GM20000 (cell line): ENCODE results near the gene XPR1.

ENCODE experiments used
- DNase-seq: peaks from one replicate; pipeline ENCODE4 v3.0.0; 2012; ENCODE audit warnings: low spot score
- TF ChIP-seq, protein P1 (sequence below): IDR thresholded peaks from 2 replicates; pipeline ENCODE4 v1.5.1; 2012; ENCODE audit warnings: mild to moderate bottlenecking, control low read depth; ENCODE audit errors: extremely low read depth, missing control alignments

The XPR1 gene

DNA sequence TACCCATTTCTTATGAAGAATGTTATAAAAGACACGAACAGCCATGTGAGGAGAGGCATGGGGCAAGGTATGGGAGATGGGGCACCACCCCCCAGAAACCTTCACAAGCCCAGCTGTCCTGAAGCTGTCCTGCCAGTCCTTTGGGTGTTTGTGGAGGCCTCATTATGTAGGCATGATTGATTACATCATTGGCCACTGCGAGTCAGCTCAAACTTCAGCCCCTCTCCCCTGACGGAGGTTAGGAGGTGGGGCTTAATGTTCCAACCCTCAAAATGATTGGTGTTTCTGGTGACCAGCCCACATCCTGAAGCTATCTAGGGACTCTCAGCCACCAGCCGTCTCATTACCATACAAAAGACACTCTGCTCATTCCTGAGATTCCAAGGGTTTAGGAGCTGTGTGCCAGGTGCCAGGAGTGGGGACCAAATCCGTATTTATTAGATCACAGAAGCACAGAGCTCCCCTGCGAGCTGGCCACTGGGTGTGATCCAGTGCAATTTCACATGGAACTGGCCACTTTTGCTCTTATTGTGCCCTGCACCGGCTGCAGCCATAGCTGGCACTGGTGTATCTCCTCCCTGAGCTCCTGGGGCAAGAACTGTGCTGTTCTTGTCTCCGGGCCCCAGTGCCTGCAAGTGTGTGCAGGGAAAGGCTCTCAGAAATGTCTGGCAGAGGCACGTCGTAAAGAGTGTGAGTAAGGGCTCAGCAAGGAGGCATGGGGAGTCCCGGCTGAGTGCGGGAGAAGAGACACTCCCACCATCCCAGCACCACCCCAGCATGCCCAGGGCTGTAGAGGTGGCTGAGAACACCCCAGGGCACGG is 291.4 kb downstream of the XPR1 start:
- TF ChIP-seq, protein P1, sequence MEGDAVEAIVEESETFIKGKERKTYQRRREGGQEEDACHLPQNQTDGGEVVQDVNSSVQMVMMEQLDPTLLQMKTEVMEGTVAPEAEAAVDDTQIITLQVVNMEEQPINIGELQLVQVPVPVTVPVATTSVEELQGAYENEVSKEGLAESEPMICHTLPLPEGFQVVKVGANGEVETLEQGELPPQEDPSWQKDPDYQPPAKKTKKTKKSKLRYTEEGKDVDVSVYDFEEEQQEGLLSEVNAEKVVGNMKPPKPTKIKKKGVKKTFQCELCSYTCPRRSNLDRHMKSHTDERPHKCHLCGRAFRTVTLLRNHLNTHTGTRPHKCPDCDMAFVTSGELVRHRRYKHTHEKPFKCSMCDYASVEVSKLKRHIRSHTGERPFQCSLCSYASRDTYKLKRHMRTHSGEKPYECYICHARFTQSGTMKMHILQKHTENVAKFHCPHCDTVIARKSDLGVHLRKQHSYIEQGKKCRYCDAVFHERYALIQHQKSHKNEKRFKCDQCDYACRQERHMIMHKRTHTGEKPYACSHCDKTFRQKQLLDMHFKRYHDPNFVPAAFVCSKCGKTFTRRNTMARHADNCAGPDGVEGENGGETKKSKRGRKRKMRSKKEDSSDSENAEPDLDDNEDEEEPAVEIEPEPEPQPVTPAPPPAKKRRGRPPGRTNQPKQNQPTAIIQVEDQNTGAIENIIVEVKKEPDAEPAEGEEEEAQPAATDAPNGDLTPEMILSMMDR, result no peak
- DNase-seq, result no peak

DNA sequence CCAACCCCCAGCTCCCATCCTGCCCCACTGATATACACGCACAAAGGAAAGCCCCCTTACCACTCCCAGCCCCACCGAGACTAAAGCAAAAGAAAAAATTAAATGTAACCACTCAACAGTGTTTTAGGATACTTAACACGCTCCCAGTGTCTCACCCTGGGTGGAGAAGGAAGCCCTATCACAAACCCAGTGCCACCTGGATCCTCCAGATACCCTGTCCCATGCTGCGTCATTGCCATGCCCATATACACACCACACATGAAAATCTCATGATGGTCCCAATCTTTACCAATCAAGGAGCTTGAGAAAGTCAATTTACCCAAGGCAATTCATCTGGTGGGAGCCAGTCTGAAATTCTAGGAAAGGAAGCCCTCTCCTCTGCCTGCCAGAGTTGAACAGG is 292.1 kb downstream of the XPR1 start:
- TF ChIP-seq, protein P1, result no peak
- no peak for DNase-seq

DNA sequence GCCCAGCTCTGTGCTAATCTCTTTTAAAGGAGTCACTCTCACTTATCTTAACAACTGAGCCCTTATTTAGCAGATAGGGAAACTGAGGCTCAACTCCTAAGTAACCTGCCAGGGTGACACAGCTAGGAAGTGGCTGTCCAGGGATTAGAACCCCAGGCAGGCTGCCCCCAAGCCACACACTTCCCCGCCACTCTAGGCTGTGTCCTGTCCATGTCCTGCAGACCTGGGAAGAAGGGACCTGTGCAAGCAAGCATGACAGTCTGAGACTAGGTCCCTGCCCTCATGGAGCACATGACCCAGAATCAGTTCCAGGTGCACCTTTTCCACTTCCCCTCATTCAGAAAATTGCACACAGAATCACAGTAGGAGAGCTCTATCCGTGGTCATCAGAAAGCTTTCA is 293.1 kb downstream of the XPR1 start:
- no peak for DNase-seq
- TF ChIP-seq, protein P1, result no peak

GRCh38 chr1:180925471-180926051 is 293.7 kb downstream of the XPR1 start:
- TF ChIP-seq, protein P1, result no peak
- no peak for DNase-seq

DNA sequence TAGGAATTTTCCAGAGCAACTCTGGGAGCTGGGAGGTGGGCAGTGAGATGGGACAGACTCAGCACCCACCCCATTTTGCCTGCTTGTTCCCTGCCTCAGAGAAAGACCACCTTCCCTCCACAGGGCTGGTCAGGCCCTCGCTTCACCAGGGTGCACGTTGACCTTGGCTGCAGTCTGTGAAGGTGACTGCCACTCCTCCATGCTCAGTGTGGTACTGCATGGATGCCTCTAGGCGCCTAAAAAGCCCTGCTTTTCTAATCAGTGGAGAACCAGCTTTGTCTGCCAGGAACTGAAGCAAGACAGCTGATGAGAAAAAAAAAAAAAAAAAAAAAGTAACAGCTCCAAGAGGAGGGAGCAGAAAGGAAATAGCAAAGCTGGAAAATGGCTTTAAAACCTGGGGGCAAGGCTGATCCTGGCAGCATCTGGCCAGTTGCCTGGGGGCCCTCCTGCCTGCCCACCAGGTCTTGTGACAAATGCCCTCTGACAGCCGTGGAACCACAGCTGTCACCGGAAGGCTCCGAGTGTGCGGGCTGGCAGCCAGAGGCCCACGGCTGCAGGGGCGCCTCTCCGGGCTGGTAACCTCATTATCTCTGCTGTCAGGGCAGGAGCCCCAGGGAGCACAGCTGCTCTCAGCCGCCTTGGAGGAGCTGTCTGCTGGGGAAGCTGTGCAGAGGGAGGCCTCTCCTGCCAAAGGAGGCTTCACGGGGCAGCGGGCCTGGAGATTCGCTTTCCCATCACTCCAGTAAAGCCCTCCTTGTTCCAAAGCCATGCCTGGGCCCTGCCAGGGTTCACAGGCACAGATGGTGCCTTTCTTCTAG is 294.6 kb downstream of the XPR1 start:
- DNase-seq, result no peak
- TF ChIP-seq, protein P1, result no peak

DNA sequence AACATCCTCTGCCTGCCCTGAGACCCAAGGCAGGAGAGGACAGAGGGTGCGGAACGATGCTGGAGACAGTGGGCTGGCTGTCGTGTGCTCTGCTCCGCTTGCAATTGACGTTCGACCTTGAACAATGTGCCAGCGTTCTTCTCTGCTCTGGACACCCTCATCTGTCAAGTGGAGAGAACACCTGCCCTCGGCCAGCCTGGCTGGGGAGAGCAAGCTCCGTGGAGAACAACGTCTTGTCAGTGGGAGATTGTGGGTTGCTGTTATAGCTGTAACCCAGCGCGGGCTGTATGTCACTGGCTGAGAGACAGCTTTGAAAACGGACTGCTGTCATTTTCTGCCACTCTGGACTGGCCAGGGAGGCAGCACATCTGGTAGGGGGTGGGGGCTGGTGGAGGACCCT is 295.5 kb downstream of the XPR1 start:
- TF ChIP-seq, protein P1, result no peak
- no peak for DNase-seq

DNA sequence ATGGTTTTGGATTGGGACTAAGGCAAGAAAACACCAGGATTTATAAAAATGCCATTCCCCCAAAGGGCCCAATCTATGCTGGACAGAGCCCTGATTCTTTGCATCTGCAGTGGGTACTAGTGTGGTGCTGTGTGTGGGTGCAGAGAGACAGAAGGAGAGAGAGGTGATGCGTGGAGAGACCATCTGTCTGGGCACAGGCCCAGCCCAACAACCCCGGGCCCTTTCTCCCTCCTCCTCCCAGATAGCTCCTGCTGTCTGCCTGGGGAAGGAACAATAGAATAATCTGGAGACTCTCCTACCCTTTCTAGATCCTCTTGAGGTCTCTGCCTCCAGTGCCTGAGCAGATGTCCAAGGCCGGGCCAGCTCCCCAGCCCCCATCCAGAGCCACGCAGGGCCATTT is 296.0 kb downstream of the XPR1 start:
- TF ChIP-seq, protein P1, result no peak
- no peak for DNase-seq
